Measurements from ENCODE around the gene NHEJ1.

GRCh38 chr2:219031005-219031738 is 129.4 kb downstream of the NHEJ1 start:
- TF ChIP-seq CTCF (optimal IDR thresholded peaks at IDR 0.05 in 1 of 3, IDR thresholded peaks at IDR 0.05 in 1 of 3, conservative IDR thresholded peaks at IDR 0.05 in 1 of 3; ENCODE audit: extremely low read depth in 1 of 3, insufficient read depth in 2 of 3, low read length in 3 of 3) (no peak), EZH2 (IDR thresholded peaks at IDR 0.05; ENCODE audit: low read length) (no peak)
